SJCRH30 (cell line): Measurements from ENCODE around the gene AK1. TPM values are rescaled to one million over a fixed set of nuclear protein-coding genes. Genes with fewer than 3 reads are reported as not detected.
"Not testable (repeated sequence)": the region's sequence is repeated elsewhere in the genome, so short reads cannot be mapped to it uniquely, and the experiment has no call there.

Experiments used
- DNase-seq, 2 experiments: peaks; one replicate each; pipeline ENCODE4 v3.0.0-alpha.2; 2015 to 2020
- H3K27ac ChIP-seq: fragments of 250-450 bp; sonication (Bioruptor Pico); 2 replicates; pipeline ENCODE4 v1.5.1; 2020; ENCODE audit warnings: mild to moderate bottlenecking, moderate library complexity
- H3K27me3 ChIP-seq: fragments of 250-450 bp; sonication (Bioruptor Pico); 2 replicates; pipeline ENCODE4 v1.5.1; 2020; ENCODE audit warnings: mild to moderate bottlenecking, moderate library complexity
- H3K36me3 ChIP-seq: fragments of 250-450 bp; sonication (Bioruptor Pico); 2 replicates; pipeline ENCODE4 v1.5.1; 2020; ENCODE audit warnings: mild to moderate bottlenecking, moderate library complexity
- H3K4me1 ChIP-seq: fragments of 250-450 bp; sonication (Bioruptor Pico); 2 replicates; pipeline ENCODE4 v1.5.1; 2020; ENCODE audit warnings: mild to moderate bottlenecking, moderate library complexity
- H3K4me3 ChIP-seq: fragments of 250-450 bp; sonication (Bioruptor Pico); 2 replicates; pipeline ENCODE4 v1.5.1; 2020; ENCODE audit warnings: mild to moderate bottlenecking, moderate library complexity
- H3K9me3 ChIP-seq: fragments of 250-450 bp; sonication (Bioruptor Pico); replicated peaks from 2 replicates; pipeline ENCODE4 v1.5.1; 2020; ENCODE audit warnings: mild to moderate bottlenecking, moderate library complexity
- total RNA-seq: library from RNA; depleted of rRNA; stranded (reverse); fragments of >200 nt; shearing (Covaris generic); gene quantifications from 2 replicates; pipeline ENCODE4 v1.2.3, GENCODE V29; 2014

Gene AK1
- total RNA-seq, 1 experiment from 2014 or later: 31.4 TPM

GRCh38 chr9:127871531-127871930 is 5.9 kb downstream of the AK1 start:
- Histone ChIP-seq H3K27ac (no peak overlapping the region), H3K4me1 (no peaks in the 10 kb centered on the region), H3K36me3 (no peaks in the 10 kb centered on the region), H3K9me3 (no peaks in the 10 kb centered on the region), H3K27me3 (no peaks in the 10 kb centered on the region), H3K4me3 (no peak overlapping the region)
- DNase-seq: no peak

GRCh38 chr9:127870887-127871286 is 6.6 kb downstream of the AK1 start:
- Histone ChIP-seq H3K9me3 (no peaks in the 10 kb centered on the region), H3K27ac (no peak overlapping the region), H3K27me3 (no peaks in the 10 kb centered on the region), H3K36me3 (no peaks in the 10 kb centered on the region), H3K4me3 (no peak overlapping the region), H3K4me1 (no peaks in the 10 kb centered on the region)
- no peak for DNase-seq

- not testable (repeated sequence) for H3K4me3 ChIP-seq, H3K36me3 ChIP-seq, H3K27me3 ChIP-seq, H3K4me1 ChIP-seq, H3K9me3 ChIP-seq, DNase-seq, H3K27ac ChIP-seq
Observed at GRCh38 chr9:127870153-127870491, 7.4 kb downstream of the AK1 start.

- peaks cover 8% of the 10 kb centered on the region; the same call in 1 of the 2 replicates for H3K4me1 ChIP-seq
- H3K27me3 ChIP-seq: no peaks in the 10 kb centered on the region
- no peak overlapping the region for H3K4me3 ChIP-seq
- H3K27ac ChIP-seq: no peak overlapping the region
- DNase-seq: peak; percentile 92 to 95
- no peaks in the 10 kb centered on the region for H3K9me3 ChIP-seq
- H3K36me3 ChIP-seq: no peaks in the 10 kb centered on the region
Observed at GRCh38 chr9:127869310-127870152, 7.9 kb downstream of the AK1 start.

GRCh38 chr9:127868278-127868902 is 9.1 kb downstream of the AK1 start:
- H3K4me1 ChIP-seq: peaks cover 8% of the 10 kb centered on the region; the same call in 1 of the 2 replicates
- H3K4me3 ChIP-seq: no peak overlapping the region
- no peaks in the 10 kb centered on the region for H3K9me3 ChIP-seq
- DNase-seq: no peak
- H3K36me3 ChIP-seq: no peaks in the 10 kb centered on the region
- no peak overlapping the region for H3K27ac ChIP-seq
- no peaks in the 10 kb centered on the region for H3K27me3 ChIP-seq

- H3K9me3 ChIP-seq: no peaks in the 10 kb centered on the region
- H3K27ac ChIP-seq: no peak overlapping the region
- DNase-seq: no peak
- H3K36me3 ChIP-seq: no peaks in the 10 kb centered on the region
- H3K27me3 ChIP-seq: no peaks in the 10 kb centered on the region
- no peak overlapping the region for H3K4me3 ChIP-seq
- H3K4me1 ChIP-seq: peaks cover 15% of the 10 kb centered on the region
Observed at GRCh38 chr9:127867356-127868277, 9.9 kb downstream of the AK1 start.

GRCh38 chr9:127866535-127866934 is 10.9 kb downstream of the AK1 start:
- Histone ChIP-seq H3K9me3 (no peaks in the 10 kb centered on the region), H3K27ac (no peak overlapping the region), H3K27me3 (no peaks in the 10 kb centered on the region), H3K4me1 (peaks cover 21% of the 10 kb centered on the region), H3K4me3 (no peak overlapping the region), H3K36me3 (no peaks in the 10 kb centered on the region)
- no peak for DNase-seq

- H3K9me3 ChIP-seq: no peaks in the 10 kb centered on the region
- no peaks in the 10 kb centered on the region for H3K36me3 ChIP-seq
Observed at GRCh38 chr9:127865645-127866464, 11.6 kb downstream of the AK1 start.

GRCh38 chr9:127863191-127863621 is 14.3 kb downstream of the AK1 start:
- no peak overlapping the region for H3K27ac ChIP-seq
- no peaks in the 10 kb centered on the region for H3K9me3 ChIP-seq
- no peaks in the 10 kb centered on the region for H3K27me3 ChIP-seq
- no peaks in the 10 kb centered on the region for H3K36me3 ChIP-seq
- peak in 1 of 2 experiments; percentile 45 for DNase-seq
- no peak overlapping the region for H3K4me3 ChIP-seq
- peaks cover 30% of the 10 kb centered on the region for H3K4me1 ChIP-seq

More at GRCh38 chr9:127865645-127866464, 11.6 kb downstream of the AK1 start:
- no peak for DNase-seq
- H3K27ac ChIP-seq: no peak overlapping the region
- H3K4me3 ChIP-seq: no peak overlapping the region
- H3K27me3 ChIP-seq: no peaks in the 10 kb centered on the region
- H3K4me1 ChIP-seq: peaks cover 21% of the 10 kb centered on the region

- H3K4me3 ChIP-seq: no peak overlapping the region
- no peaks in the 10 kb centered on the region for H3K27me3 ChIP-seq
- H3K9me3 ChIP-seq: no peaks in the 10 kb centered on the region
- no peak overlapping the region for H3K27ac ChIP-seq
- no peaks in the 10 kb centered on the region for H3K36me3 ChIP-seq
- peaks cover 38% of the 10 kb centered on the region for H3K4me1 ChIP-seq
- DNase-seq: peak; percentile 44 to 51
Observed at GRCh38 chr9:127862075-127863011, 15.1 kb downstream of the AK1 start.

- no peak overlapping the region for H3K27ac ChIP-seq
- H3K4me1 ChIP-seq: peaks cover 44% of the 10 kb centered on the region
- H3K4me3 ChIP-seq: no peak overlapping the region
- no peaks in the 10 kb centered on the region for H3K27me3 ChIP-seq
- DNase-seq: no peak
- H3K36me3 ChIP-seq: no peaks in the 10 kb centered on the region
- H3K9me3 ChIP-seq: no peaks in the 10 kb centered on the region
Observed at GRCh38 chr9:127860779-127861178, 16.7 kb downstream of the AK1 start.

- Histone ChIP-seq H3K36me3 (no peaks in the 10 kb centered on the region), H3K9me3 (no peaks in the 10 kb centered on the region), H3K4me1 (peaks cover 40% of the 10 kb centered on the region), H3K4me3 (no peak overlapping the region), H3K27ac (no peak overlapping the region), H3K27me3 (no peaks in the 10 kb centered on the region)
- DNase-seq: no peak
Observed at GRCh38 chr9:127860260-127860659, 17.2 kb downstream of the AK1 start.

- Histone ChIP-seq H3K36me3 (no peaks in the 10 kb centered on the region), H3K27me3 (no peaks in the 10 kb centered on the region), H3K4me3 (no peak overlapping the region), H3K9me3 (no peaks in the 10 kb centered on the region), H3K27ac (peak overlapping the region; percentile 43), H3K4me1 (peaks cover 36% of the 10 kb centered on the region)
- DNase-seq: peak; percentile 86
Observed at GRCh38 chr9:127858041-127858512, 19.4 kb downstream of the AK1 start.
